Peyer's patch (tissue), 4 donors: Measurements from ENCODE around the gene PEX5L. TPM values are rescaled to one million over a fixed set of nuclear protein-coding genes. Genes with fewer than 3 reads are reported as not detected.
"Not testable (repeated sequence)": the region's sequence is repeated elsewhere in the genome, so short reads cannot be mapped to it uniquely, and the experiment has no call there.

Source experiments
- DNase-seq, 3 donors: peaks; one replicate each; pipeline ENCODE4 v3.0.0-alpha.2; 2017 to 2019
- H3K27ac ChIP-seq, 4 donors: fragments of 200-600 bp; sonication (generic); one replicate each; pipeline ENCODE4 v1.5.1; 2016 to 2019
- H3K27me3 ChIP-seq, 2 donors: fragments of 200-600 bp; sonication (generic); one replicate each; pipeline ENCODE4 v1.5.1; 2019
- H3K36me3 ChIP-seq, 3 donors: fragments of 200-600 bp; sonication (generic); one replicate each; pipeline ENCODE4 v1.5.1; 2016 to 2019
- H3K4me1 ChIP-seq, 4 donors: fragments of 200-600 bp; sonication (generic); one replicate each; pipeline ENCODE4 v1.5.1; 2016 to 2019
- H3K4me3 ChIP-seq, 4 donors: fragments of 200-600 bp; sonication (generic); 1 replicate in 3 of 4; 2 replicates in 1 of 4; pipeline ENCODE4 v1.5.1; 2016 to 2019; ENCODE audit warnings: mild to moderate bottlenecking in 1 of 4
- H3K9me3 ChIP-seq, 4 donors: fragments of 200-600 bp; sonication (generic); one replicate each; pipeline ENCODE4 v1.5.1; 2016 to 2019; ENCODE audit warnings: mild to moderate bottlenecking in 1 of 4
- POLR2A ChIP-seq, 2 donors: fragments of 450-650 bp; IDR thresholded peaks; one replicate each; pipeline ENCODE4 v1.5.1; 2017; ENCODE audit warnings: antibody characterized with exemption in 2 of 2, mild to moderate bottlenecking in 2 of 2, moderate library complexity in 2 of 2
- total RNA-seq, 4 donors: library from RNA; depleted of rRNA; stranded (reverse); fragments of >200 nt; gene quantifications; one replicate each; pipeline ENCODE4 v1.1.0, GENCODE V29; 2016
- TF ChIP-seq, protein P1 (sequence below), 6 experiments: fragments of 450-650 bp in 4 of 6; fragments of 200-600 bp in 2 of 6; sonication (generic) in 1 of 6; IDR thresholded peaks; one replicate each; pipeline ENCODE4 v1.5.1; 2017 to 2019; ENCODE audit warnings: antibody characterized with exemption in 6 of 6, mild to moderate bottlenecking in 3 of 6, moderate library complexity in 1 of 6

The PEX5L gene
- total RNA-seq, 4 donors from 2014 or later = not detected

DNA sequence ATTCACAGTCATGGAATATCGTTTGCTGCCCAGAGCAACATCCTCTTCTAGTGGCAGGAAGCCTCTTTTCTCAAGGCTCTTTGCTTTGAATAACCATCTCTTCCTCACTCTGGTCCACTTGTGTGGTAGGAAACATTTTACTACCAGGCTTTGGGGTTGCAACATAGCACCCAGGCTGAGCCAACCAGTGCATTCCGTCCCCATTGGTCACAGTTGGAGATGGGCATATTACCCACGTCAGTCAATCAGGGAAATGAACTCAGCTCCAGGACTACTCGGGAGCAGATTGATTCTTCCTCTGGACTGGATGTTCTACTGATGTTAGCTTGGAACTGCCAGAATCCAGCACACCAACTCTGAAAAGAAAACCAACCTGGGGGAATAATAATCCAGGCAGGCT, 4.2 kb upstream of the PEX5L start:
- TF ChIP-seq, protein P1, sequence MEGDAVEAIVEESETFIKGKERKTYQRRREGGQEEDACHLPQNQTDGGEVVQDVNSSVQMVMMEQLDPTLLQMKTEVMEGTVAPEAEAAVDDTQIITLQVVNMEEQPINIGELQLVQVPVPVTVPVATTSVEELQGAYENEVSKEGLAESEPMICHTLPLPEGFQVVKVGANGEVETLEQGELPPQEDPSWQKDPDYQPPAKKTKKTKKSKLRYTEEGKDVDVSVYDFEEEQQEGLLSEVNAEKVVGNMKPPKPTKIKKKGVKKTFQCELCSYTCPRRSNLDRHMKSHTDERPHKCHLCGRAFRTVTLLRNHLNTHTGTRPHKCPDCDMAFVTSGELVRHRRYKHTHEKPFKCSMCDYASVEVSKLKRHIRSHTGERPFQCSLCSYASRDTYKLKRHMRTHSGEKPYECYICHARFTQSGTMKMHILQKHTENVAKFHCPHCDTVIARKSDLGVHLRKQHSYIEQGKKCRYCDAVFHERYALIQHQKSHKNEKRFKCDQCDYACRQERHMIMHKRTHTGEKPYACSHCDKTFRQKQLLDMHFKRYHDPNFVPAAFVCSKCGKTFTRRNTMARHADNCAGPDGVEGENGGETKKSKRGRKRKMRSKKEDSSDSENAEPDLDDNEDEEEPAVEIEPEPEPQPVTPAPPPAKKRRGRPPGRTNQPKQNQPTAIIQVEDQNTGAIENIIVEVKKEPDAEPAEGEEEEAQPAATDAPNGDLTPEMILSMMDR (IDR thresholded peaks at IDR 0.05) = no peak
- no peak for TF ChIP-seq POLR2A (IDR thresholded peaks at IDR 0.05)
- H3K27me3 ChIP-seq = peaks cover 0 to 4% of the 10 kb centered on the region in 2 donors
- no peak for DNase-seq

DNA sequence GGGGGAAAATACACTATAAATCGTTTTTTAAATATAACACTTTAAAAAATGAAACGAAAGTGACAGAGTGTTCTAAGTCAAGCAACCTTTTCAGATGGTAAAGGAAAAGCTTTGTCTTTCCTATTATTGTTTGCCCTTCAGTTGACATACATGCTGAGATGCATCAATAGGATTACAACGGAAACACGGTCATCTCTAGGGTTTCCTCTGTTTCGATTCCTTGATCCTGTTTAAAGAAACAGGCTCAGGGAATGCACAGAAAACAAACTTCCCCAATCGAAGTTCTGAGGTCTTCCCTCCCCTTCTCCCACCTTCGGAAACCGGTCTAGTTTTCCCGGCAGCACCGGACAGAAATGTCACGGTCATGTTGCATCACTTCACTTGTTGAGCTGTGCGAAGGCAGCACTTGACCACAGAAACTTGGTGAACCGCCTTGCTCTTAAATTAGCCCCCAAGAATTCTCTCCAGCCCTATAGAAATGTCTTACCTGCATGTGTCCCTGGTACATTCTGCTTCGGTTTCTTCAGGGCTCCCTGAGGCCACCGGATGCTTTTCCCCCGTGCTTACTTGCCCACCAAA, 556 bp downstream of the PEX5L start:
- Histone ChIP-seq H3K27ac (no peak overlapping the region), H3K4me3 (no peak overlapping the region)

More for the DNA sequence above, 4.2 kb upstream of the PEX5L start:
- Histone ChIP-seq H3K27ac (no peak overlapping the region), H3K4me3 (no peak overlapping the region), H3K4me1 (peaks cover 0 to 7% (median 0%) of the 10 kb centered on the region in 4 donors), H3K9me3 (no peaks in the 10 kb centered on the region), H3K36me3 (no peaks in the 10 kb centered on the region)

DNA sequence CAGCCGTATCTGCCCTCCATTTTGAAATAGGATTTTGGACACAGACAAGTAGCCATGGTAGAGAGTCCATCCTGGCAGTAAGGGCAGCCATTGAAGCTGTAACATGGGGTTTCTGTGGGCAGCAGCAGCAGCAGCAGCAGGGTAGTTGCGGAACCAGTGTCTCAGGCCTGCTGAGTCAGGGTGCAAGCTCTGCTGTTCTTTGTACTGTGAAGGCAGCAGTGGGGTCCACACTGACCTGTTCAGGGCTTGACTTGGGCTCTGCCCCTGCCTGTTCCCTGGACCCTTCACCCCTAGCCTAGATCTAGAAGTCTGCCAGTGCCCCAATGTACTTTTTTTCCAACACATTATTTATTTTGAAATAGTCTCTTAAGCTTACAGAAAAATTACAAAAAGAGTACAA, 9.7 kb downstream of the PEX5L start:
- TF ChIP-seq, protein P1 (IDR thresholded peaks at IDR 0.05) = no peak
- TF ChIP-seq POLR2A (IDR thresholded peaks at IDR 0.05) = no peak
- H3K27me3 ChIP-seq = no peaks in the 10 kb centered on the region
- no peaks in the 10 kb centered on the region for H3K4me1 ChIP-seq
- no peak overlapping the region for H3K4me3 ChIP-seq
- no peaks in the 10 kb centered on the region for H3K9me3 ChIP-seq
- H3K36me3 ChIP-seq = no peaks in the 10 kb centered on the region
- no peak for DNase-seq
- H3K27ac ChIP-seq = no peak overlapping the region

More for the DNA sequence above, 556 bp downstream of the PEX5L start:
- H3K27me3 ChIP-seq = peaks cover 0 to 4% of the 10 kb centered on the region in 2 donors
- no peaks in the 10 kb centered on the region for H3K36me3 ChIP-seq
- no peak for TF ChIP-seq POLR2A (IDR thresholded peaks at IDR 0.05)
- TF ChIP-seq, protein P1 (IDR thresholded peaks at IDR 0.05) = no peak
- H3K4me1 ChIP-seq = peaks cover 0 to 7% (median 0%) of the 10 kb centered on the region in 4 donors
- DNase-seq = no peak
- H3K9me3 ChIP-seq = no peaks in the 10 kb centered on the region

DNA sequence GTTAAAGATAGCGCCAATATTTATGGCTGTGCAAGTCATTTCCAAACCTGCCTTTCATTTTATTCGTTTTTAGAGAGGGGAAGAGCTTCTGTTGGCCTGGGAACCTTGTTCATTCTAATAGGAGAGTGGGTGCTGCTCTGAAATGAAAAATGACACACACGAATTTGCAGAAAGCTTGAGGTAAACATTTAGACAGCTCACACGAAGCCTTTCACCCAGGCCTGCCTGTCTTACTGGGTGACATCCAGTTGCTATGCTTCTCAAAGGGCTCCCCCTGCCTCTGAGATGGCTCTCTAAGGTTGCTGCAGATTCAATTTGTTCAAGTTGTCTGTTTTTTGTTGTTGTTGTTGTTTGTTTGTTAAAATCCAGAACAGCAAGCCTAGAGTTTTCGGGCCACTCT, 18.2 kb downstream of the PEX5L start:
- Histone ChIP-seq H3K9me3 (no peaks in the 10 kb centered on the region), H3K4me1 (no peaks in the 10 kb centered on the region), H3K27ac (no peak overlapping the region), H3K36me3 (no peaks in the 10 kb centered on the region), H3K27me3 (no peaks in the 10 kb centered on the region), H3K4me3 (no peak overlapping the region)
- no peak for TF ChIP-seq POLR2A (IDR thresholded peaks at IDR 0.05)
- TF ChIP-seq, protein P1 (IDR thresholded peaks at IDR 0.05) = no peak
- DNase-seq = no peak

DNA sequence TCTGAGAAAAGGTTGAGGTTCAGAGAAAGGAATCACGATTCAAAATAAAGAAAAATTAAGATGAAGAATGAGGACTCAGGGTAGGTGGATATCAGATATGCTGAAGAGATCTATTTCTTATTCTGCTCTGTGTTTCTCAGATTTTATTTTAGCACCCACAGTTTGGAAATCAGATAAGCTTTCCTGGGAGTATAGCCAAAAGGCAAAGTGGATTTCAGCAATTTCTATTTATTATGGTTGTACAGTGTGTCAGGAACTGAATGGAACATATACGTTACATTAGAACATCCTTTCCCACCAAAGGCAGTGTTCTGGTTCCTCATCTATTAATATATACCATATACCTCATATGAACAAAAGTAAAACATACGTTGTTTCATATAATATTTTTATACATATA, 18.9 kb downstream of the PEX5L start:
- H3K27ac ChIP-seq = no peak overlapping the region
- DNase-seq = no peak
- no peaks in the 10 kb centered on the region for H3K4me1 ChIP-seq
- H3K36me3 ChIP-seq = no peaks in the 10 kb centered on the region
- TF ChIP-seq, protein P1 (IDR thresholded peaks at IDR 0.05) = no peak
- no peak for TF ChIP-seq POLR2A (IDR thresholded peaks at IDR 0.05)
- no peaks in the 10 kb centered on the region for H3K9me3 ChIP-seq
- H3K4me3 ChIP-seq = no peak overlapping the region
- no peaks in the 10 kb centered on the region for H3K27me3 ChIP-seq

DNA sequence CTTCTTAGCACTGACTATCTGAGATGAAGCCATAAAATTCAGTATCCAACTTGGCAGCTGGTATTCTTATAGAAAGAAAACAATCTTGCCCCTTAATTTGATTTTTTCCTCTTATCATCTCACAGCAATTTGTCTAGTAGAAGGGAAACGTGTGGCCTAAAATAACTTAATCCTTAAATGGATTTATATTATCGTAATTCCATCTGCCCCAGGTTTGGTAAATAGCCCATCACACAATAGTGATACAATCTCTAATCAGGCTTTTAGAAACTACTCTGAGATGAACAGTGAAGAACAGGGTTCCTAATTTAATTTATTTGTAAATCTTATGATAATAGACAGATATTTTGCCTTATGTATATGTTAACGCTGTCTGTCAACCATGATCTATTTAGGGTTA, 24.8 kb downstream of the PEX5L start:
- Histone ChIP-seq H3K27ac (no peak overlapping the region), H3K4me1 (no peaks in the 10 kb centered on the region), H3K9me3 (peaks cover 0 to 12% (median 0%) of the 10 kb centered on the region in 4 donors), H3K27me3 (no peaks in the 10 kb centered on the region), H3K36me3 (no peaks in the 10 kb centered on the region), H3K4me3 (no peak overlapping the region)
- DNase-seq = no peak
- no peak for TF ChIP-seq POLR2A (IDR thresholded peaks at IDR 0.05)
- TF ChIP-seq, protein P1 (IDR thresholded peaks at IDR 0.05) = no peak

DNA sequence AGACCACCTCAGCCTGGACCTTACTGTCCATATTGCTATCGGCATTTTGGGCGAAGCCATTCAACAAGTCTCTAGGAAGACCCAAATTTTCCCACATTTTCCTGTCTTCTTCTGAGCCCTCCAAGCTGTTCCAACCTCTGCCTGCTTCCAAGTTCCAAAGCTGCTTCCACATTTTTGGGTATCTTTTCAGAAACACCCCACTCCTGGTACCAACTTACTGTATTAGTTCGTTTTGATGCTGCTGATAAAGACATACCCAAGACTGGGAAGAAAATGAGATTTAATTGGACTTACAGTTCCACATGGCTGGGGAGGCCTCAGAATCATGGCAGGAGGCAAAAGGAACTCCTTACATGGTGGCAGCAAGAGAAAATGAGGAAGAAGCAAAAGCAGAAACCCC, 28.4 kb downstream of the PEX5L start:
- peaks cover 0 to 12% (median 0%) of the 10 kb centered on the region in 4 donors for H3K9me3 ChIP-seq
- not testable (repeated sequence) for H3K27me3 ChIP-seq, H3K27ac ChIP-seq, H3K4me1 ChIP-seq, H3K4me3 ChIP-seq, H3K36me3 ChIP-seq, DNase-seq
